Measurements from ENCODE around the gene TLCD1. TPM values are rescaled to one million over a fixed set of nuclear protein-coding genes. Genes with fewer than 3 reads are reported as not detected.

Gene TLCD1
- total and polyA plus RNA-seq, 2 donors (not counting 3 experiments of a cell fraction or from before 2014, with no cell fraction given): 2.6 to 6.8 TPM

DNA sequence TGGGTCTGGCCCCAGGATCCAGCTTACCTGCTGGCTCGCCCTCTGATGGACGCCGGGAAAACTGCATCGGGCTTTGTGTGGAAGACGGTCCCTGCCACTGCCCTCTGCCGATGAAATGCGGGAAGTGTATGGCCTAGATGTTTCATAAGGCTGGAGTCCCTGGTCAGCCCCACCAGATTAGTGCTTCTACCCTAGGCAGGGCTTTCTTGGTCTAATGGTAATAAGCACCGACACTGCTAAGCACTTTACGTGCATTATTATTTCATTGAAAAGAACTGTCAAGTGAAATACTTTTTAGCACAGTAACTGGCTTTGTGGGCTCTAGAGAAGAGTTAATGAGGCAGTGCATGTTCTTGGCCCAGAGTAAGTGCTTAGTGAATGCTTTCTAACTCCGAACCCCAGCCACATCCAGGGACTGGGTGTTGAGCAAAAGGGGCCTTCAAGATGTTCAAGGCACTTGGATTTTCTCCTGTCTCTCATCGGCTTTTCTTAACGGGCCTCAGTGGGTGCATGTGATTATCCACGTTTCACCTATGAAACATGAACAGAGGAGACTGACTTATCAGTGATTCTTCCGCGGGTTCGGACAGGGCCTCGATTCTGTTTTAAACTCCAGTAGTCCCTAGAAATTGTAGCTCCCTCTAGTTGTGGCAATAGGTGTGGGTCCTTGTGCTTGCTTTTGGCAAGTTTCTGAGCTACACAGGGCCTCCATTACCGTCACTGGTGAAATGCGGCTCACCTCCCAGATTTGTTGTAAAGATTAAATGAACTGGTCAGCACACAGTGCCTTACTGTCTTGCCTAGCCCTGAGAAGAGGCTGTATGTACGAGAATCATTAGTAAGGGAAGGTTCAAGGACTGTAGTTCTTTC is 24.4 kb upstream of the TLCD1 start:
- Histone ChIP-seq H3K9ac (replicated peaks; ENCODE audit: extremely low read depth, insufficient read depth, low read length) (no peak overlapping the region), H3K4me1 (ENCODE audit: control insufficient read depth, extremely low read depth, insufficient read depth, low read length) (peaks cover 22% of the 10 kb centered on the region), H3K4me3 (replicated peaks in 1 of 3; ENCODE audit: insufficient read depth in 1 of 3, low read depth in 1 of 3, low read length in 3 of 3) (no peak overlapping the region), H3K36me3 (ENCODE audit: control insufficient read depth in 2 of 2, extremely low read depth in 1 of 2, insufficient read depth in 2 of 2, low read length in 2 of 2) (peaks cover 4 to 20% of the 10 kb centered on the region in 2 experiments), H3K4me2 (ENCODE audit: insufficient read depth, low read length) (no peak overlapping the region), H4K20me1 (replicated peaks; ENCODE audit: control insufficient read depth, extremely low read depth, insufficient read depth, low read length) (no peaks in the 10 kb centered on the region), H3K9me3 (replicated peaks; ENCODE audit: control insufficient read depth, insufficient read depth, low read length) (no peaks in the 10 kb centered on the region), H3K27me3 (ENCODE audit: control insufficient read depth in 2 of 2, insufficient read depth in 2 of 2, low read length in 2 of 2) (no peaks in the 10 kb centered on the region), H3K27ac (ENCODE audit: insufficient read depth, low read depth, low read length) (no peak overlapping the region), H2AFZ (ENCODE audit: low read depth, low read length) (no peak overlapping the region), H3K79me2 (ENCODE audit: control insufficient read depth, insufficient read depth, low read length) (peaks cover 17% of the 10 kb centered on the region), H3K9me1 (replicated peaks; ENCODE audit: control insufficient read depth, extremely low read depth, insufficient read depth, low read length) (no peaks in the 10 kb centered on the region)
- intact Hi-C loops (cut with micrococcal nuclease) (loop anchor here (1.0 kb wide), 2 partner anchors 23 to 103 kb away; no protein-coding TSS in a partner anchor), dilution Hi-C loops (cut with MboI; ENCODE audit: extremely low pct_ligation_motif_present, low sequenced_read_pairs) (no loop called here)
- ChIA-PET CTCF (interaction anchor here (0.6 to 16.6 kb wide), 26 partner anchors 11 to 367 kb away, joined by 3 to 602 read pairs (median 4); partner anchors contain the start of genes BLTP2, FAM222B, NEK8 and RPL23A), POLR2A (interaction anchor here (6.3 kb wide), 1 partner anchor 23 kb away, joined by 45 read pairs; the partner anchor contains the start of genes NEK8 and TLCD1)
- peak; percentile 98 for FAIRE-seq
- peak; percentile 91 for DNase-seq (ENCODE audit: low read depth, low spot score)
- TF ChIP-seq POLR2AphosphoS5 (IDR thresholded peaks at IDR 0.05; ENCODE audit: insufficient read depth, low read depth, low read length): peak; percentile 59
- TF ChIP-seq, protein P1, sequence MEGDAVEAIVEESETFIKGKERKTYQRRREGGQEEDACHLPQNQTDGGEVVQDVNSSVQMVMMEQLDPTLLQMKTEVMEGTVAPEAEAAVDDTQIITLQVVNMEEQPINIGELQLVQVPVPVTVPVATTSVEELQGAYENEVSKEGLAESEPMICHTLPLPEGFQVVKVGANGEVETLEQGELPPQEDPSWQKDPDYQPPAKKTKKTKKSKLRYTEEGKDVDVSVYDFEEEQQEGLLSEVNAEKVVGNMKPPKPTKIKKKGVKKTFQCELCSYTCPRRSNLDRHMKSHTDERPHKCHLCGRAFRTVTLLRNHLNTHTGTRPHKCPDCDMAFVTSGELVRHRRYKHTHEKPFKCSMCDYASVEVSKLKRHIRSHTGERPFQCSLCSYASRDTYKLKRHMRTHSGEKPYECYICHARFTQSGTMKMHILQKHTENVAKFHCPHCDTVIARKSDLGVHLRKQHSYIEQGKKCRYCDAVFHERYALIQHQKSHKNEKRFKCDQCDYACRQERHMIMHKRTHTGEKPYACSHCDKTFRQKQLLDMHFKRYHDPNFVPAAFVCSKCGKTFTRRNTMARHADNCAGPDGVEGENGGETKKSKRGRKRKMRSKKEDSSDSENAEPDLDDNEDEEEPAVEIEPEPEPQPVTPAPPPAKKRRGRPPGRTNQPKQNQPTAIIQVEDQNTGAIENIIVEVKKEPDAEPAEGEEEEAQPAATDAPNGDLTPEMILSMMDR (IDR thresholded peaks at IDR 0.05; ENCODE audit: extremely low read depth in 1 of 2, insufficient read depth in 1 of 2, low read depth in 1 of 2, low read length in 2 of 2): peak; percentile 99 to 100
- no peak for TF ChIP-seq JUN (IDR thresholded peaks at IDR 0.05; ENCODE audit: borderline replicate concordance, insufficient read depth, insufficient read length, low read depth)
- BruUV-seq (replicated peaks): TSS peak; percentile 11
